ENCODE measurements around the gene C2orf68. TPM values are rescaled to one million over a fixed set of nuclear protein-coding genes. Genes with fewer than 3 reads are reported as not detected.

The C2orf68 gene
- total and polyA plus RNA-seq, 2 of the 13 experiments (the other 11 are each of a cell fraction or from before 2014, with no cell fraction given): 47.1 to 77.4 TPM

DNA sequence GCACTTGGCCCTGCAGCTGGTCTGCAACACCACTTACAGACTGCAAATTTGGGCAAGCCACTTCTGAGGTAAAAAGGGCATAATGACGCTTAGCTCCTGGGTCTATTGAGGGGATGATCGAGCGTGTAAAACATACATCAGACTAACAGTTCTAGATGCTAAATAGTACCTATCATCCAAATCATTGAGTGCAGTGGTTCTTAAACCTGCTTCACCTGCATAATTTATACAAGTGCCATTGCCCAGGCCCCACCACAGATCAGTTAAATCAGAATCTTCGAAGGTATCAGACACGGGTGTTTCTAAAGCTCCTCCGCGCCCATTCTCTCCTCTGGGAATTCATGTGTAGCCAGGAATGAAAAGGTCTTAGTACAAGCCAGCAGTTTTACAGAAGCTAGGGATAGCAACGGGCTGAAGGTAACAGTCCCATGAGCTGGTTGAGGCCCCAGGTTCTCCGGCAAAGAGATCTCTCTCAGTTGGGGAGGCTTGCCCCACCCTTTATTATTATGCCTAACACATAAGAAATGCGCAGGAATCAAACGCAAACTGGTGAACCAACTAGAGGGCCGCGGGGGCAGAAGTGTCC lies 17.1 kb downstream of the C2orf68 start (continued):
- TF ChIP-seq RARG (CRISPR knock-in tag; IDR thresholded peaks at IDR 0.05; ENCODE audit: low read depth): no peak
- TF ChIP-seq, protein P1, sequence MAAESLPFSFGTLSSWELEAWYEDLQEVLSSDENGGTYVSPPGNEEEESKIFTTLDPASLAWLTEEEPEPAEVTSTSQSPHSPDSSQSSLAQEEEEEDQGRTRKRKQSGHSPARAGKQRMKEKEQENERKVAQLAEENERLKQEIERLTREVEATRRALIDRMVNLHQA (CRISPR knock-in tag; IDR thresholded peaks at IDR 0.05): no peak
- TF ChIP-seq HOXD1 (CRISPR knock-in tag; IDR thresholded peaks at IDR 0.05): no peak
- TF ChIP-seq ZNF547 (CRISPR knock-in tag; IDR thresholded peaks at IDR 0.05): no peak
- TF ChIP-seq ZNF713 (CRISPR knock-in tag; IDR thresholded peaks at IDR 0.05): no peak
- no peak for TF ChIP-seq SRF (IDR thresholded peaks at IDR 0.05; ENCODE audit: low read depth, low read length)
- no peak for TF ChIP-seq TGIF2 (CRISPR knock-in tag; IDR thresholded peaks at IDR 0.05)
- TF ChIP-seq NFYC (CRISPR knock-in tag; IDR thresholded peaks at IDR 0.05): no peak
- TF ChIP-seq, protein P2, sequence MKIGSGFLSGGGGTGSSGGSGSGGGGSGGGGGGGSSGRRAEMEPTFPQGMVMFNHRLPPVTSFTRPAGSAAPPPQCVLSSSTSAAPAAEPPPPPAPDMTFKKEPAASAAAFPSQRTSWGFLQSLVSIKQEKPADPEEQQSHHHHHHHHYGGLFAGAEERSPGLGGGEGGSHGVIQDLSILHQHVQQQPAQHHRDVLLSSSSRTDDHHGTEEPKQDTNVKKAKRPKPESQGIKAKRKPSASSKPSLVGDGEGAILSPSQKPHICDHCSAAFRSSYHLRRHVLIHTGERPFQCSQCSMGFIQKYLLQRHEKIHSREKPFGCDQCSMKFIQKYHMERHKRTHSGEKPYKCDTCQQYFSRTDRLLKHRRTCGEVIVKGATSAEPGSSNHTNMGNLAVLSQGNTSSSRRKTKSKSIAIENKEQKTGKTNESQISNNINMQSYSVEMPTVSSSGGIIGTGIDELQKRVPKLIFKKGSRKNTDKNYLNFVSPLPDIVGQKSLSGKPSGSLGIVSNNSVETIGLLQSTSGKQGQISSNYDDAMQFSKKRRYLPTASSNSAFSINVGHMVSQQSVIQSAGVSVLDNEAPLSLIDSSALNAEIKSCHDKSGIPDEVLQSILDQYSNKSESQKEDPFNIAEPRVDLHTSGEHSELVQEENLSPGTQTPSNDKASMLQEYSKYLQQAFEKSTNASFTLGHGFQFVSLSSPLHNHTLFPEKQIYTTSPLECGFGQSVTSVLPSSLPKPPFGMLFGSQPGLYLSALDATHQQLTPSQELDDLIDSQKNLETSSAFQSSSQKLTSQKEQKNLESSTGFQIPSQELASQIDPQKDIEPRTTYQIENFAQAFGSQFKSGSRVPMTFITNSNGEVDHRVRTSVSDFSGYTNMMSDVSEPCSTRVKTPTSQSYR (CRISPR knock-in tag; IDR thresholded peaks at IDR 0.05; ENCODE audit: borderline replicate concordance): no peak
- TF ChIP-seq, protein P3, sequence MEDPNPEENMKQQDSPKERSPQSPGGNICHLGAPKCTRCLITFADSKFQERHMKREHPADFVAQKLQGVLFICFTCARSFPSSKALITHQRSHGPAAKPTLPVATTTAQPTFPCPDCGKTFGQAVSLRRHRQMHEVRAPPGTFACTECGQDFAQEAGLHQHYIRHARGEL (CRISPR knock-in tag; IDR thresholded peaks at IDR 0.05): no peak
- TF ChIP-seq, protein P4, sequence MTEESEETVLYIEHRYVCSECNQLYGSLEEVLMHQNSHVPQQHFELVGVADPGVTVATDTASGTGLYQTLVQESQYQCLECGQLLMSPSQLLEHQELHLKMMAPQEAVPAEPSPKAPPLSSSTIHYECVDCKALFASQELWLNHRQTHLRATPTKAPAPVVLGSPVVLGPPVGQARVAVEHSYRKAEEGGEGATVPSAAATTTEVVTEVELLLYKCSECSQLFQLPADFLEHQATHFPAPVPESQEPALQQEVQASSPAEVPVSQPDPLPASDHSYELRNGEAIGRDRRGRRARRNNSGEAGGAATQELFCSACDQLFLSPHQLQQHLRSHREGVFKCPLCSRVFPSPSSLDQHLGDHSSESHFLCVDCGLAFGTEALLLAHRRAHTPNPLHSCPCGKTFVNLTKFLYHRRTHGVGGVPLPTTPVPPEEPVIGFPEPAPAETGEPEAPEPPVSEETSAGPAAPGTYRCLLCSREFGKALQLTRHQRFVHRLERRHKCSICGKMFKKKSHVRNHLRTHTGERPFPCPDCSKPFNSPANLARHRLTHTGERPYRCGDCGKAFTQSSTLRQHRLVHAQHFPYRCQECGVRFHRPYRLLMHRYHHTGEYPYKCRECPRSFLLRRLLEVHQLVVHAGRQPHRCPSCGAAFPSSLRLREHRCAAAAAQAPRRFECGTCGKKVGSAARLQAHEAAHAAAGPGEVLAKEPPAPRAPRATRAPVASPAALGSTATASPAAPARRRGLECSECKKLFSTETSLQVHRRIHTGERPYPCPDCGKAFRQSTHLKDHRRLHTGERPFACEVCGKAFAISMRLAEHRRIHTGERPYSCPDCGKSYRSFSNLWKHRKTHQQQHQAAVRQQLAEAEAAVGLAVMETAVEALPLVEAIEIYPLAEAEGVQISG (CRISPR knock-in tag; IDR thresholded peaks at IDR 0.05): no peak
- no peak for TF ChIP-seq RFXAP (CRISPR knock-in tag; IDR thresholded peaks at IDR 0.05; ENCODE audit: borderline replicate concordance)
- no peak for TF ChIP-seq ZNF891 (CRISPR knock-in tag; IDR thresholded peaks at IDR 0.05)
- TF ChIP-seq KDM6A (CRISPR knock-in tag; IDR thresholded peaks at IDR 0.05; ENCODE audit: low read depth): no peak
- TF ChIP-seq, protein P5, sequence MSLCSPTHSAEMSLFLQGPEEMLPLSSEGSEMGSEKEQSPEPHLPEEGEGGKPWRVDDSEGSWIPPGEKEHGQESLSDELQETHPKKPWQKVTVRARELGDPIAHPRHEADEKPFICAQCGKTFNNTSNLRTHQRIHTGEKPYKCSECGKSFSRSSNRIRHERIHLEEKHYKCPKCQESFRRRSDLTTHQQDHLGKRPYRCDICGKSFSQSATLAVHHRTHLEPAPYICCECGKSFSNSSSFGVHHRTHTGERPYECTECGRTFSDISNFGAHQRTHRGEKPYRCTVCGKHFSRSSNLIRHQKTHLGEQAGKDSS (CRISPR knock-in tag; IDR thresholded peaks at IDR 0.05; ENCODE audit: borderline replicate concordance, low read depth): no peak
- no peak for TF ChIP-seq BHLHE40 (IDR thresholded peaks at IDR 0.05; ENCODE audit: low read length)
- no peak for TF ChIP-seq ZNF83 (CRISPR knock-in tag; IDR thresholded peaks at IDR 0.05; ENCODE audit: borderline replicate concordance)
- TF ChIP-seq, protein P6, sequence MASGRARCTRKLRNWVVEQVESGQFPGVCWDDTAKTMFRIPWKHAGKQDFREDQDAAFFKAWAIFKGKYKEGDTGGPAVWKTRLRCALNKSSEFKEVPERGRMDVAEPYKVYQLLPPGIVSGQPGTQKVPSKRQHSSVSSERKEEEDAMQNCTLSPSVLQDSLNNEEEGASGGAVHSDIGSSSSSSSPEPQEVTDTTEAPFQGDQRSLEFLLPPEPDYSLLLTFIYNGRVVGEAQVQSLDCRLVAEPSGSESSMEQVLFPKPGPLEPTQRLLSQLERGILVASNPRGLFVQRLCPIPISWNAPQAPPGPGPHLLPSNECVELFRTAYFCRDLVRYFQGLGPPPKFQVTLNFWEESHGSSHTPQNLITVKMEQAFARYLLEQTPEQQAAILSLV (CRISPR knock-in tag; IDR thresholded peaks at IDR 0.05; ENCODE audit: borderline replicate concordance): no peak
- TF ChIP-seq ZNF468 (CRISPR knock-in tag; IDR thresholded peaks at IDR 0.05): no peak
- no peak for TF ChIP-seq ZNF256 (CRISPR knock-in tag; conservative IDR thresholded peaks at IDR 0.05)
- TF ChIP-seq ZNF432 (CRISPR knock-in tag; IDR thresholded peaks at IDR 0.05; ENCODE audit: borderline replicate concordance): no peak
- TF ChIP-seq, protein P7, sequence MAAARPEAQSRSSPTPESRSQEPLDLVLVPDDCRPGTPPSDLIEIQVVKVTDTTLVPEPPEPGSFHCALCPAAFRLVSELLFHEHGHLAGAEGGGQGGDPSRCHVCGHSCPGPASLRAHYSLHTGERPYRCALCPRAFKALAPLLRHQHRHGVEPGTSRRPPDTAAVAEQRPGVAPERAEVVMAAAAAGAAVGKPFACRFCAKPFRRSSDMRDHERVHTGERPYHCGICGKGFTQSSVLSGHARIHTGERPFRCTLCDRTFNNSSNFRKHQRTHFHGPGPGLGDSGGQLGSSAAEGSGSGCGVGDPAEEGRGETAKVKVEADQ (CRISPR knock-in tag; IDR thresholded peaks at IDR 0.05; ENCODE audit: borderline replicate concordance): 0 out of 2 replicates have a peak, but pooled peaks have one; percentile 37
